HUES64 (cell line): ENCODE data around the gene CKB.
"Not testable (repeated sequence)": the region's sequence is repeated elsewhere in the genome, so short reads cannot be mapped to it uniquely, and the experiment has no call there.

Source experiments
- H3K27ac ChIP-seq: 2 replicates; pipeline ENCODE4 v1.7.0; 2013; ENCODE audit warnings: low read depth, low read length, inconsistent platforms
- H3K27me3 ChIP-seq: 2 replicates; pipeline ENCODE4 v1.6.1; 2013; ENCODE audit warnings: mild to moderate bottlenecking, low read length; ENCODE audit not compliant: insufficient read depth
- H3K36me3 ChIP-seq: 2 replicates; pipeline ENCODE4 v1.6.1; 2013; ENCODE audit warnings: mild to moderate bottlenecking, low read length; ENCODE audit not compliant: insufficient read depth
- H3K4me1 ChIP-seq: 2 replicates; pipeline ENCODE4 v1.6.1; 2013; ENCODE audit warnings: mild to moderate bottlenecking, low read length, moderate library complexity; ENCODE audit not compliant: insufficient read depth
- H3K4me3 ChIP-seq: 2 replicates; pipeline ENCODE4 v1.5.1; 2013; ENCODE audit warnings: mild to moderate bottlenecking, low read length, moderate library complexity
- H3K9ac ChIP-seq: 2 replicates; pipeline ENCODE4 v1.6.1; 2013; ENCODE audit warnings: mild to moderate bottlenecking, low read depth, low read length
- H3K9me3 ChIP-seq: 2 replicates; pipeline ENCODE4 v1.6.1; 2013; ENCODE audit warnings: low read depth, low read length; ENCODE audit not compliant: insufficient read depth
- WGBS: fragments of 150-250, 120-280 bp; methylation state at CpG from one replicate; pipeline ENCODE4 v1.1.7; 2013; ENCODE audit warnings: missing lambda C conversion rate; 5-methylcytosine and 5-hydroxymethylcytosine counted together

The CKB gene

GRCh38 chr14:103514596-103515421 lies 7.8 kb downstream of the CKB start:
- H3K9ac ChIP-seq, result no peak overlapping the region
- H3K4me1 ChIP-seq, result no peaks in the 10 kb centered on the region; the same call in 1 of the 2 replicates
- 86% methylated on average over 17 of the region's 18 CpGs for WGBS
- H3K9me3 ChIP-seq, result no peaks in the 10 kb centered on the region
- H3K36me3 ChIP-seq, result peaks cover 7% of the 10 kb centered on the region
- no peaks in the 10 kb centered on the region for H3K27me3 ChIP-seq
- H3K27ac ChIP-seq, result no peak overlapping the region
- no peak overlapping the region for H3K4me3 ChIP-seq

- no peak overlapping the region for H3K27ac ChIP-seq
Observed at GRCh38 chr14:103512701-103513611, 9.7 kb downstream of the CKB start.

DNA sequence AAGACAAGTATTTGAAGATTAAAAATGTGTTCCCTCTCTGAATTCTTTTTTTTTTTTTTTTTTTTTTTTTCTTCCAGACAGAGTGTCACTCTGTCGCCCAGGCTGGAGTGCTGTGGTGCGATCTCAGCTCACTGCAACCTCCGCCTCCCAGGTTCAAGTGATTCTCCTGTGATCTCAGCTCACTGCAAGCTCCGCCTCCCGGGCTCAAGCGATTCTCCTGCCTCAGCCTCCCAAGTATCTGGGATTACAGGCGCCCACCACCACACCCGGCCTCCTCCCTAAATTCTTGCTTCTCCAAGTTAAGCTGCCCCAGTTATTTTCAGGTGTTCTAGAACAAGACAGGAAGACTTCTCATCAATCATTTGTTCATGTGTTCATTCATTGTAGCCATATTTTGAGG lies 10.4 kb downstream of the CKB start:
- H3K9me3 ChIP-seq, H3K27ac ChIP-seq, H3K9ac ChIP-seq, H3K4me3 ChIP-seq, H3K27me3 ChIP-seq, H3K4me1 ChIP-seq: not testable (repeated sequence)
- H3K36me3 ChIP-seq, result peaks cover 19% of the 10 kb centered on the region
- 92% methylated on average over 8 of the region's 8 CpGs for WGBS

More at GRCh38 chr14:103512701-103513611, 9.7 kb downstream of the CKB start:
- no peaks in the 10 kb centered on the region for H3K27me3 ChIP-seq
- H3K9ac ChIP-seq, result no peak overlapping the region
- no peaks in the 10 kb centered on the region for H3K9me3 ChIP-seq
- no peak overlapping the region for H3K4me3 ChIP-seq
- 91% methylated on average over 25 of the region's 25 CpGs for WGBS
- peaks cover 11% of the 10 kb centered on the region for H3K36me3 ChIP-seq
- no peaks in the 10 kb centered on the region for H3K4me1 ChIP-seq

DNA sequence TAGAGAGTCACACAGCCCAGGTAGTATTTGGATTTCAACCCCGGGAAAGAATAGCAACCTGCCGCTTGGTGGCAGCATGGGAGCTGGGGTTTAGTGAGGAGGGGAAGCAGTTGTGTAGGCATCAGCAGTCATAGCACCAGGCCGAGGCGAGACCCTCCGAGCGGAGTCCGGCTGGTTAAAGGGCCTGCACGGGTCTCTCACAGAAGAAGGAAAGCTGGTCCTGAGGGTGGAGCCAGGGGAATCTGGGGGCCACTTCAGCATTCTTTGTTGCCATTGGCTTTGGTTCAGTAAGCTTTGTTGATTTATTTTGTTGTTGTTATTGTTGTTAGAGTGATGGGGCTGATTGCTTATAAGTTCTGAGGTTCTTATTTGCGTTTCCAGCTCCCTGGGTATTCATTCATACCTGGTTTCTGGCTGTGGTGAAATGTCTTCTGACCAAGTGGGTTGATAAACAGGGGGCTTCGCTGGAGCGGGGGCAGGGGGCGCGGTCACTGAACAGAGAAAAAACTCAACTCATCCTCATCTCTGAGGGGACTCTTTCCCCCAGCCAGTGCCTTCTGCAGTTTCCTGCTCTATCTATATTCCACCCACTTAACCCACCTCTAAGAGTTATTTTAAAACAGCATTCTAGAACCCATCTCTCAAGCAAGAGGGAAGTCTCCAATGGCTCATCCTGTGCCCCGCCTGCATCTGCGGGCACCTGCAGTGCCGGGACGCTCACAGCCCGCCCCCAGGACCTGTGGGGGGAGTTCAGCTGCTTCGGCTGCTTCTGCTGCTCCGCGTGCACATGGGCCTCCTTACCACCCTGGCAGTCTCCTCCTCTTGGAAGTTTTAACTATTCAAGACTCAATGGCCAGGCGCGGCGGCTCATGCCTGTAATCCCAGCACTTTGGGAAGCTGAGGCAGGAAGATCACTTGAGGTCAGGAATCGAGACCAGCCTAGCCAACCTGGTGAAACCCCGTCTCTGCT lies 11.6 kb downstream of the CKB start:
- 94% methylated on average over 26 of the region's 26 CpGs for WGBS
- H3K4me1 ChIP-seq, result no peaks in the 10 kb centered on the region

GRCh38 chr14:103509864-103510723 lies 12.5 kb downstream of the CKB start:
- Histone ChIP-seq H3K4me3 (no peak overlapping the region), H3K27ac (no peak overlapping the region), H3K9ac (no peak overlapping the region), H3K36me3 (peaks cover 29% of the 10 kb centered on the region), H3K4me1 (no peaks in the 10 kb centered on the region), H3K9me3 (no peaks in the 10 kb centered on the region), H3K27me3 (no peaks in the 10 kb centered on the region)
- 96% methylated on average over 11 of the region's 11 CpGs for WGBS

More for the DNA sequence above, 11.6 kb downstream of the CKB start:
- H3K9ac ChIP-seq, result no peak overlapping the region
- H3K27ac ChIP-seq, result no peak overlapping the region
- no peaks in the 10 kb centered on the region for H3K9me3 ChIP-seq
- no peaks in the 10 kb centered on the region for H3K27me3 ChIP-seq
- H3K4me3 ChIP-seq, result no peak overlapping the region
- H3K36me3 ChIP-seq, result peaks cover 24% of the 10 kb centered on the region

DNA sequence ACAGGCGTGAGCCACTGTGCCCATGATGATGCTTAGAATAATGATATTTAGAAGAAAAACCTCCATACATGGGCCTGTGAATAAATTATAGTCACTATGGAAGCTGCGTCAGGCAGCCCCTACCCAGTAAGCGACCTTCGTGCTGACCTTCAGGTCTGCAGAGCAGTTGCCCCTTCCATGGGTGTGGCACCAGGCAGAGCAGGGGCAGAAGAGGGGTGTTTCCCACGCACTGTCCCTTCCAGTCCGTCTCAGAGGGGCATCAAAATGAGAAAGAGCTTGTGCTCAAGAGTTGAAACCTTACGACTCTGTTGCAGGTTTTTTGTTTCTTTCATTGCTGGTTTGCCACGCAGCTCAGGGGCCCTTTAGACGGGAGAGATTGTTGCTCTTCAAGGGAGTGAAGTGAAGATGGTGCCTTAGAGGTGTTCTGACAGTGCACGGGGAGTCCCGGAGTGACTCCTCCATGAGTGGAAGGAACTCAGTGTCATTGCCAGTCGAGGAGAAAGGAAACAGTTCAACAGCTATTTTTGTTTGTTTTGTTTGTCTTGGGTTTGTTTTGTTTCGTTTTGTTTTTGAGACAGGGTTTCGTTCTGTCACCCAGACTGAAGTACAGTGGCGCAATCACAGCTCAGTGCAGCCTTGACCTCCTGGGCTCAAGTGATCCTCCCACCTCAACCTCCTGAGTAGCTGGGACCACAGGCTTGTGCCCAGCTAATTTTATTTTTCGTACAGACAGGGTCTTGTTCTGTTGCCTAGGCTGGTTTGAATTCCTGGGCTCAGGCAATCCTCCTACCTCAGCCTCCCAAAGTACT lies 13.9 kb downstream of the CKB start:
- Histone ChIP-seq H3K36me3 (peaks cover 41% of the 10 kb centered on the region), H3K9me3 (no peaks in the 10 kb centered on the region), H3K4me3 (no peak overlapping the region), H3K27me3 (no peaks in the 10 kb centered on the region), H3K9ac (no peak overlapping the region), H3K4me1 (no peaks in the 10 kb centered on the region), H3K27ac (no peak overlapping the region)
- WGBS, result 91% methylated on average over 16 of the region's 16 CpGs

- Histone ChIP-seq H3K4me1 (no peaks in the 10 kb centered on the region), H3K9me3 (no peaks in the 10 kb centered on the region), H3K9ac (no peak overlapping the region), H3K27me3 (no peaks in the 10 kb centered on the region), H3K36me3 (peaks cover 51% of the 10 kb centered on the region), H3K4me3 (no peak overlapping the region), H3K27ac (no peak overlapping the region)
- WGBS, result 98% methylated on average over 3 of the region's 3 CpGs
Observed at GRCh38 chr14:103507751-103508150, 14.9 kb downstream of the CKB start.

GRCh38 chr14:103504991-103505565 lies 17.6 kb downstream of the CKB start:
- Histone ChIP-seq H3K4me3 (no peak overlapping the region), H3K9ac (no peak overlapping the region), H3K27me3 (no peaks in the 10 kb centered on the region), H3K4me1 (peaks cover 2% of the 10 kb centered on the region; the same call in 1 of the 2 replicates), H3K27ac (no peak overlapping the region), H3K9me3 (no peaks in the 10 kb centered on the region), H3K36me3 (peaks cover 75% of the 10 kb centered on the region)
- 83% methylated on average over 8 of the region's 8 CpGs for WGBS

DNA sequence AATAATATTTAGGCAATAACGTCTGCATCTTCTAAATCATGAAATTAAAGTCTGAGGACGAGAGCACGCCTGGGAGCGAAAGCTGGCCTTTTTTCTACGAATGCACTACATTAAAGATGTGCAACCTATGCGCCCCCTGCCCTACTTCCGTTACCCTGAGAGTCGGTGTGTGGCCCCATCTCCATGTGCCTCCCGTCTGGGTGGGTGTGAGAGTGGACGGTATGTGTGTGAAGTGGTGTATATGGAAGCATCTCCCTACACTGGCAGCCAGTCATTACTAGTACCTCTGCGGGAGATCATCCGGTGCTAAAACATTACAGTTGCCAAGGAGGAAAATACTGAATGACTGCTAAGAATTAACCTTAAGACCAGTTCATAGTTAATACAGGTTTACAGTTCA lies 19.3 kb downstream of the CKB start:
- peaks cover 2% of the 10 kb centered on the region; the same call in 1 of the 2 replicates for H3K4me1 ChIP-seq
- 94% methylated on average over 12 of the region's 12 CpGs for WGBS
- H3K4me3 ChIP-seq, result no peak overlapping the region
- H3K9ac ChIP-seq, result no peak overlapping the region
- peaks cover 71% of the 10 kb centered on the region for H3K36me3 ChIP-seq
- H3K9me3 ChIP-seq, result no peaks in the 10 kb centered on the region
- H3K27me3 ChIP-seq, result no peaks in the 10 kb centered on the region
- no peak overlapping the region for H3K27ac ChIP-seq
